Upper lobe of right lung (tissue), 1 donor: ENCODE data around the gene NECTIN4. TPM values are rescaled to one million over a fixed set of nuclear protein-coding genes. Genes with fewer than 3 reads are reported as not detected.

Experiments
- ATAC-seq: fragments of 200-7000 bp; cut with Tn5 transposase; one replicate; pipeline ENCODE4 v1.9.1; 2020; ENCODE audit warnings: mild to moderate bottlenecking, moderate library complexity
- DNase-seq: peaks from one replicate; pipeline ENCODE4 v3.0.0-alpha.2; 2020
- H3K27ac ChIP-seq: fragments of 200-600 bp; one replicate; pipeline ENCODE4 v1.8.0; 2022
- H3K27me3 ChIP-seq: fragments of 200-600 bp; one replicate; pipeline ENCODE4 v1.8.0; 2022; ENCODE audit warnings: mild to moderate bottlenecking
- H3K36me3 ChIP-seq: fragments of 200-600 bp; one replicate; pipeline ENCODE4 v1.8.0; 2022
- H3K4me1 ChIP-seq: fragments of 200-600 bp; one replicate; pipeline ENCODE4 v1.8.0; 2022
- H3K4me3 ChIP-seq: fragments of 200-600 bp; one replicate; pipeline ENCODE4 v1.8.0; 2022; ENCODE audit warnings: mild to moderate bottlenecking
- H3K9me3 ChIP-seq: fragments of 200-600 bp; one replicate; pipeline ENCODE4 v1.8.0; 2022
- CTCF ChIP-seq: fragments of 200-600 bp; IDR thresholded peaks from one replicate; pipeline ENCODE4 v1.8.0; 2022; ENCODE audit warnings: antibody characterized with exemption
- intact Hi-C: fragments of 100-400 bp; cut with DNase I; formaldehyde crosslinking; loops from one replicate; pipeline ENCODE4 v1.11.0; 2022
- total RNA-seq: library from RNA; stranded (reverse); fragmentation: NEBNext Ultra II Directional; extraction: Animal tissue kit (Norgen Biotek cat#: 25700); gene quantifications from one replicate; pipeline ENCODE4 v1.2.1, GENCODE V29; 2021
- donor health status: DM: no; HTN: yes; CAD: no; lungs with severe emphysema.

Gene NECTIN4
- total RNA-seq, 1 donor from 2014 or later = 5.4 TPM

DNA sequence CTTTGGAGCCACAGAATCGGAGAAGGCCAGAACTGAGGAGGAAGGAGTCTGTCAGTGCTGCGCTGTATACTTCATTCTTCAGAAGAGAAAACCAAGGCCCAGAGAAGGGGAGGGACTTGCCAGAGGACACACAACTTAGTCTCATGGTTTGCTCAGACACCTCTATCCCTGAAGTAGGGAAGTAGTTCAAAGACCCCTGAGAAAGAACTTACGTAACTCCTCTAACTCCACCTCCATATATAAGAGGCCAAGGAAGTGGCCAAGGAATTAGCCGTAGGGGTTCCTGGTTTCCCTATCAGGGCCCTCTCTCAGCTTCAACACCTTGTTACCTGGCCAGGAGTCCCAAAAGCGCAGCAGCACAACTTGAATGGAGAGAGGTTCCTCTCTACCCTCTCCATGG, 580 bp upstream of the NECTIN4 start:
- Histone ChIP-seq H3K4me3 (no peak overlapping the region), H3K36me3 (no peaks in the 10 kb centered on the region), H3K27ac (peak overlapping the region; percentile 60), H3K27me3 (no peaks in the 10 kb centered on the region), H3K9me3 (no peaks in the 10 kb centered on the region), H3K4me1 (no peaks in the 10 kb centered on the region)
- no peak for TF ChIP-seq CTCF
- no peak for DNase-seq
- ATAC-seq = no peak
- intact Hi-C loops = no loop called here

- Histone ChIP-seq H3K27ac (peak overlapping the region; percentile 60), H3K4me3 (peak overlapping the region; percentile 39), H3K36me3 (no peaks in the 10 kb centered on the region), H3K4me1 (peaks cover 9% of the 10 kb centered on the region), H3K27me3 (no peaks in the 10 kb centered on the region), H3K9me3 (no peaks in the 10 kb centered on the region)
- TF ChIP-seq CTCF = no peak
- intact Hi-C loops = no loop called here
- no peak for DNase-seq
- peak; percentile 49 for ATAC-seq
Observed at GRCh38 chr1:161088587-161089110, 709 bp downstream of the NECTIN4 start.

GRCh38 chr1:161086457-161086856, 2.9 kb downstream of the NECTIN4 start:
- Histone ChIP-seq H3K4me3 (no peak overlapping the region), H3K4me1 (peaks cover 13% of the 10 kb centered on the region), H3K36me3 (no peaks in the 10 kb centered on the region), H3K9me3 (no peaks in the 10 kb centered on the region), H3K27ac (no peak overlapping the region), H3K27me3 (no peaks in the 10 kb centered on the region)
- DNase-seq = no peak
- TF ChIP-seq CTCF = no peak
- no peak for ATAC-seq
- intact Hi-C loops = no loop called here

DNA sequence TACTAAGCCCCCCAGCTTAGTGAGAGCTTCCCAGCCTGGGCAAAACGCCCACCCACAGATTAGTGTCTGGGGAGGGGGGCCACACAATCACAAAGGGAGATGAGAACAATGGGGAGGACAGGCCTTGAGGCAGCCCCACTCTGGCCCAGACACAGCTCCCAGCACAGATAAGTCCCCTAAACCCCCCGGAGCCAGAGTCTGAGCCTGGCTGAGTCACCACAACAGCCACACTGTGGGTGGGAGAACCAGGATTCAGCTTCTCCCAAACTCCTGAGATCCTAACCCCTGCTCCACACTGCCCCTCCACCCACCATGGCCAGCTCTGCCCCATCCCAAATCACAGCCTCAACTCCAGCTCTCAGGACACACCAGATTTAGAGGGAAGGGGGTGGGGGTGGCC, 4.2 kb downstream of the NECTIN4 start:
- intact Hi-C loops = no loop called here
- ATAC-seq (no peak), DNase-seq (no peak)
- H3K4me3 ChIP-seq = no peak overlapping the region
- H3K9me3 ChIP-seq = no peaks in the 10 kb centered on the region
- peaks cover 13% of the 10 kb centered on the region for H3K4me1 ChIP-seq
- no peaks in the 10 kb centered on the region for H3K36me3 ChIP-seq
- TF ChIP-seq CTCF = no peak
- H3K27me3 ChIP-seq = no peaks in the 10 kb centered on the region
- no peak overlapping the region for H3K27ac ChIP-seq

- no peak for TF ChIP-seq CTCF
- no peak overlapping the region for H3K27ac ChIP-seq
- DNase-seq = no peak
- peaks cover 13% of the 10 kb centered on the region for H3K4me1 ChIP-seq
- ATAC-seq = no peak
- intact Hi-C loops = no loop called here
- no peaks in the 10 kb centered on the region for H3K9me3 ChIP-seq
- no peaks in the 10 kb centered on the region for H3K36me3 ChIP-seq
- H3K27me3 ChIP-seq = no peaks in the 10 kb centered on the region
- no peak overlapping the region for H3K4me3 ChIP-seq
Observed at GRCh38 chr1:161084597-161084988, 4.8 kb downstream of the NECTIN4 start.
